Frontal cortex (tissue), 4 donors: Measurements from ENCODE around the gene PRG2. TPM values are rescaled to one million over a fixed set of nuclear protein-coding genes. Genes with fewer than 3 reads are reported as not detected.

Experiments used
- DNase-seq, 2 donors: peaks; one replicate each; pipeline ENCODE4 v3.0.0; 2012; ENCODE audit warnings: low spot score in 2 of 2
- FAIRE-seq: peaks from 2 replicates; lab custom pipeline; 2012; peaks lifted over from hg19 to GRCh38; lab: Jason Lieb, UNC
- total RNA-seq: library from RNA; depleted of rRNA; stranded (reverse); fragments of >200 nt; gene quantifications from one replicate; pipeline ENCODE4 v1.2.3, GENCODE V29; 2014
- donor health status: control.
- donor health status: control.
- donor health status: control.

PRG2 gene
- not detected for total RNA-seq

- FAIRE-seq: no peak
- DNase-seq: no peak
Observed at GRCh38 chr11:57390535-57390934, at the start of gene PRG2. TSS of gene PRG2 (minus strand) at chr11:57390650. CDS start at chr11:57389944, 706 bp downstream.

GRCh38 chr11:57439786-57440185, 49.3 kb upstream of the PRG2 start:
- FAIRE-seq (no peak), DNase-seq (no peak)

DNA sequence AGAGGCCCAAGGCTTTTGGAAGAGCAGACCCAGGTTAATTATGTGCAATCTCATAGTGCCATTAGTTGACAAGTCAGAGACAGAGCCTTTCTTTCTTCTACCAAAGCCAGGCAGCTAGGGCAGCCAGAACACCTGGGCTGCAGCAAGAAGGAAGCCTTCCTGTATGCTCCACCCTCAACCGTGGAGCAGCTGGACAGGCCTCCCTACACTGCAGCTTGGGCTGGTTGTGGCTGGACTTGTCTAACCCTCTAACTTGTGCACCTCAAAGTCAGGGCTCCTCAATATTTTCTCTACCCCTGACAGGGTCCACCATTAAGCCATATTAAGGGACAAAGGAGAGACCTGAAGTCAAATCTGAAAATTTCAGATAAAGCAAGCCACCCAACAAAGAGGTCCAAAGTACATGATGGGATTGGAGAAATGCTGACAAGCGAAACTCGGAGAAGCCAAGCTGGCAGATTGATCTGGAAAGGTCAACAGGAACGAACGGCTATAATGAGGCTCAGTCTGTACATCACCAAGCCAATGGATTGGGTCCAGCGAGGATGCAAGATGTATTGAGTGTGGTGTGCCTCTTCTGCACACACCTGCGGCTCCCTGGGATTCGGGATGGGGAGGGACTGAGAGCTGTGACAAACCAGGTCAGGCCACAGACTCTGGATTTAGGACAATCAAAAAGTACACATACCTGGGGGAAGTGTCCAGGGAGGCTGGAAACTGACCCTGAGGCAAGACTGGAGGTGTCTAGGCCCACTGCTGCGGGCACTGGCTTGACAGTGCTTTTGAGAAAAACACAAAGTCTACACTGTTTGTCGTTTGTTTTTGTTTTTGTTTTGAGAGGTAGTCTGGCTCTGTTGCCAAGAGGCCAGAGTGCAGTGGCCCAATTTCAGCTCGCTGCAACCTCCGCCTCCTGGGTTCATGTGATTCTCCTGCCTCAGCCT, 48.2 kb upstream of the PRG2 start:
- DNase-seq: no peak
- no peak for FAIRE-seq

DNA sequence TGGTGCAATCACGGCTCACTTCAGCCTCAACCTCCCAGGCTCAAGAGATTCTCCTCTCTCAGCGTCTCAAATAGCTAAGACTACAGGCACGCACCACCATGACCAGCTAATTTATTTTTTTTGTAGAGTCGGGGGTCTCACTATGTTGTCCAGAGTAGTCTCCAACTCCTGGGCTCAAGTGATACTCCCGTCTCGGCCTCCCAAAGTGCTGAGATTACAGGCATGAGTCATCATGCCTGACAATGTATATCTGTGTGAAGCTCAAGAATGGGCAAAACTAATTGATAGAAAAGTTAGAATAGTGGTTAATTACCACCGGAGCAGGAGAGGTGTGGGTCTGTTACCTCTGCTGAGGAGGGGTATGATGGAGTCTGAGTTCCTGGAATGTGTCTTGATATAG, 45.6 kb upstream of the PRG2 start:
- FAIRE-seq (no peak), DNase-seq (no peak)

DNA sequence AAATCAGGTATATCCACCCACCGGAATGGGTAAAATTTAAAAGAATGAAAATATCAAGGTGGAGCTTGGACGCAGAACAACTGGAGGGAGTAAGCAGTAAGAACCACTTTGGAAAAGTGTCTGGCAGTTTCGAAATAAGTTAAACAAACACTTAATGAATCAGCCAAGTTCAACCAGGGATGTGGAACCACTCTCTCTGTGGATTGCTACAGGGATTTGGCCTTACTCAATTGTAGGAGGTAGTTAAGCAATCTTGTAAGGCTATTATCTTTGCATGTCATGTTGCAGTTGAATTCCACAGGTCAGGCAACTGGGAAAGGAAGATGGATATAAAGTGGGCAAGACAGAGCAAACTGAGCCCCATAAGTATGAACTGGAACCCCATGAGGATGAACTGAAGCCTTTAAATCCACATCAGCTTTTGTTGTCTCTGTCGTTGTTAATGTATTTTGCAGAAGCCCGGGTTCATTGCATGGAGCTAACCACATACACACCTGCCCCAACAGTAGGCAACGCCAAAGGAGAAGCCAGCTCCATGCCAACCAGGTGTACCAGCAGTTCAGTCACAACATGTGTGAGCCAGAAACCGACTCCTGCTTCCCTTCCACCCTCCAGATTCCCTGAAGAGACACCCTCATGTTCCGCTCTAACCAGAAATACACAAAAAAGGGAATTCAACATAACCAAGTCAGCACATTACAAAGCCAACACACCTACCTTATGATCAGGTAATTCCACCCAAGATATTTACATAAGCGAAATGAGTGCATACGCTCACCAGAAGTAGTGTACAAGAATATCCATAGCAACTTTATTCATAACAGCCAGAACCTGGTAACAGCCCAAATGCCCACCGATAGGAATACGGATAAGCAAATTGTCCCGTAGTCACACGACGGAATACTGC, 44.4 kb upstream of the PRG2 start:
- FAIRE-seq (no peak), DNase-seq (no peak)

DNA sequence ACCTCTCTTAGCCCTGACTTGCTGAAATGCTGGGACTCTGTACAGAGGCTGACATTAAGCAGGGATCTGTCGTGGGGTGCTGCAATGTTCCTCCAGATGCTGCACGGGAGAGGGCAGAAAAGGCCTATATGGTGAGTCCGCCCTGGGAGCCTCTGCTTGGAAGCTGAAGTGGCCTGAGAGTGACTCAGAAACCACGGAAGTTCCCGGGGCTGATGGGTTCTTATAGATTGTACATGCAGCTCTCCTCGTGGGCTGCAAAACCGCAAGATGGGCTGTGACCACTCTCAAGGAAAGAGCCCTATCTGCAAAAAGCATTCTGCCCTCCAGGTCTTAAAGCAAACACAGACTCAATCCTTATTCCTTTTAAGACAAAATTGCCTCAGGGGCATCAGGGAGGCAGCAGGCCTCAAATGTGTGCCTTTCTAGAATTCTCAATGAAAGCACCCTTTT, 42.3 kb upstream of the PRG2 start:
- no peak for FAIRE-seq

DNA sequence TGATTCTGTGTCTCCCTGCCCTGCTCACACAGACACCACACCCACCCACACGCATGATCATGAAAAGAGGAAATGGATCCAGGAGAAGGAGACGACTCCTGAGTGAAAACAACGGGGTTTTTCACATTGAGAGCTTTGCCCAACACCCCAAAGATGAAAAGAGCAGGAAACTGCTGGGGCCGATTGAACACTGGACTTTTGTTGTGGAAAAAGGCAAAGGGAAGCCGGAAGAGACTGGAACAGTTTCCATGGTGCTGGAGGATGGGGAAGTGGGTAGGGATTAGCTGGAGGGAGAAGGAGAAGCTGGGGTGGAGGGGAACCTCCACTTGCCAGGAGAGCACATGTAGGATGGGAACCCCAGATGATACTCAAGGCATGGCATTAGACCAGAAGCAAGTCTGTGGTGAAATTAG, 41.7 kb upstream of the PRG2 start:
- DNase-seq: no peak

More for the DNA sequence above, 42.3 kb upstream of the PRG2 start:
- no peak for DNase-seq

DNA sequence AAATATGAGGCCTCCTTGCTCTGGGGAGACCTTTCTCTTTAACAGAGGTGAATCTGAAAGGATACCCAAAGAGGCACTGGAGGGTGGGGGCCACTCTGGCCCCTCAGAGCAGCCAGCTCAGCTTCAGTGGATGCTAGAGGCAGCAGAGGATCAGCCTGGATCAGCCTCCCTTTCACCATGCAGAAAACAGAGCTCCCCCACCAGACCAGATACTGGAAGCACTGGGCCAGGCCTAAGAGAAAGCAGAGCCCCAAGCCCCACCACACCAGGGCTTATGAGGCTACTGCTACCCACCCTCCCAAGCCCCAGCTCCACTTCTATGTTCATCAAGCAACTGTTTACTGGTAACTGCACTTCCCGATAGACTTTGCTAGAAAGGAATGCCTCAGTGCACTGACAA, 40.5 kb upstream of the PRG2 start:
- FAIRE-seq: no peak

More for the DNA sequence above, 41.7 kb upstream of the PRG2 start:
- no peak for FAIRE-seq

GRCh38 chr11:57429946-57430345, 39.5 kb upstream of the PRG2 start:
- DNase-seq: no peak
- FAIRE-seq: no peak

More for the DNA sequence above, 40.5 kb upstream of the PRG2 start:
- no peak for DNase-seq

DNA sequence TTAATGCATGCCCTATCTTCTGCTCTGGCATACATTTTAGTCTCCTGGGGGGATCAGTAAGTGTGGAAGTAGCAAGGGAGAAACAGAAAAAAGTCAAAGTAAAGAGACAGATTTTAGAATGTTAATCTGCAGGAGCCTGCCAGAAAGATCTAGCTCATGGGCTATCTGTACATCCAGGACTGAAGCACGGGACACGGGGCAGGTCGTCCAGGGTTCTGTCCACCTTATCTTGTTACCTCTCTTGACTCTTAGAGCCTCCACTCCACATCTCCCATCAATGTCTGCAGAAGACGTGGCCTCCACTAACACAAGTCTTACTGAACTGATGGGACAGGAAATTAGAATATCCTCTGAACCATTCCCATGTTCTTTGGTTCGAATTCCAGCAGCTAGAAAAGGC, 38.2 kb upstream of the PRG2 start:
- DNase-seq (no peak), FAIRE-seq (no peak)

GRCh38 chr11:57427727-57428082, 37.3 kb upstream of the PRG2 start:
- FAIRE-seq (no peak), DNase-seq (no peak)

- FAIRE-seq (no peak), DNase-seq (peak in 1 of 2 donors; percentile 29)
Observed at GRCh38 chr11:57426929-57427726, 36.7 kb upstream of the PRG2 start, which contains the start of gene SLC43A3. TSS of gene SLC43A3 (minus strand) at chr11:57427121. CDS start at chr11:57426172, 949 bp downstream.

DNA sequence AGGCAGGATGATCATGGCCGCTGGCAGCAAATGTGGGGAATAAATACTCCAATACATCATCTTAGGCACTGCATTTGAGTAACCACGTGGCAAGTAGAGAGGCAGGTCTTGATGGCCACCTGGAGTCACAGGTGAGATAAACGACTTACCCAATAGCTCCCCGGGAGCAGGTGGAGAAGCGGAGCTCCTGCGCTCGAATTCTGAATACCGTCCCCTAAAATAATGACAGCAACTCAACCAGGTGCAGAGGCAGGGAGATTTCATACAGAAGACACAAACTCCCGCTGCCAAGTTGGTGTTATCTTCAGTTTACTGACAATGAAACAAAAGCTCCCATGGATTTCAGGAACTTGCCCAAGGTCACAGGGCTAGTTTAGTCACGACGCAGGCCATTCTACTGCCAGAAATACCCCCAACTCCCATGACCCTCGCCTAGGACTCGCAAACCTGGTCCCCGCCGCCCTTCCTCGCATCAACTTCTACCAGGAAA, 36.0 kb upstream of the PRG2 start:
- FAIRE-seq (no peak), DNase-seq (no peak)

- DNase-seq (no peak), FAIRE-seq (no peak)
Observed at GRCh38 chr11:57425565-57426438, 35.4 kb upstream of the PRG2 start.

DNA sequence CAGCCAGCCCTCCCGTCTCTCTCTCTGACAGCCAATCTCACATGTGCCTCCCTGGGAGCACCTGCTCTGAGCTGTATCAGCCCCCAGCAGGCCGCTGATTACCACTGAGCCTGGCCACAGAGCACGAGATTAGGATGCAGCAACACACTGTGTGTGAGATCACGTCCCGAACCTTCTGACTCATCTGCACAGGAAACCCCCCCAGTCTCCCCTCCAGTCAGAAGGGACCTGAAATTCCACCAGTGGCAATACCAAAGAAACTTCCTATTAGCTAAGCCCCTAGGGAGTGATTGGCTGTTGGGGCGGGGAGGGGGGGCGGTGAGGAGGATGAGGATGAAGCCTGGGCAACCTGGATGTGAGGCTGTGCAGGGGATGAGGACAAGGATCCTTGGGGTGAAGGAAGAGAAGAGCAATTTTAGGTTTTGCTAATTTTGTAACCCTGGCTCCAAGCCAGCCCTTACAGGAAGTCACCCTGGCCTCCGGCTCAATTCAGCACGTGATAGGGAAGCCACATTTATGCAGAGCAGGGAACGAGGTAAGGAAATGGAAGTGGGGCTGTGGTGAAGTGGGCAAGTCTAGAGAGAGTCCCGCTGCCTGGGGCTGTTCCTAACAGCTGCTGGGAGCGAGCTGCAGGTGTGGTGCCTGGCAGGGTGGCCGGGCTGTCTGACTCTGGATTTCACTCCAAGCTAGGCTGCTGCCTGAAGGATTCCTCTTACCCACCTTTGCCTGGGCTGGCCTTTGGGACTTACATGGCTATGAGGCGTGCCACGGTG, 34.5 kb upstream of the PRG2 start:
- FAIRE-seq (no peak), DNase-seq (peak in 1 of 2 donors; percentile 41)

DNA sequence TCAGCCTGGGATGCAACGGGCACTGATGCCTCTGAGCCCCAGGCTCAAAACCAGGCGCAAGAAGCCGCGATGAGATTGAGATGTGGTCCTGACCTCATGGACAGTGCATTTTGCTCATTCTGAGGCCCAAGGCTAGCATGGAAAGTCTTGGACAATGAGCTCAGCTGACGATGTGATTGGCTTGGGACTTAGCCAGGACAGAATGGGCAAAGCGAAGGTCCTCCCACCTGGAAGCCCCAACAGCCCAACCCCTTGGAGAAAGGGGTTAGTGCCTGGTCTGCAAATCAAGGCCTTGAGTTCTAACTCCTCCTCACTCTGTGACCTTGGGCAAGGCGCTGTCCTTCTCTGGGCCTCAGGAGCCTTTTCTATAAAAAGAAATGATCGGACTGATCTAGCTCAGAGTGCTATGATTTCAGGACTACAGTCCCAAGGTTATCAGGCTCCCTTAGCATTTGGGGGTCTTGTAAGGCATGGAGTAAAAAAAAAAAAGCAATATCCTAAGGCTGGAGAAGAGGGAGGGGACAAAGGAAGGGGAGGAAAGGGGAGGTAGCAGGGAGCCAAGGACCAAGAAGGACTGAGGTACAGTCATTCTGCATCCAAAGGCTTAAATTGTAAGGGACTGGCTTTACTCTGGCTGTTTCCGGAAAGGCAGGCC, 33.8 kb upstream of the PRG2 start:
- no peak for DNase-seq
- FAIRE-seq: no peak

DNA sequence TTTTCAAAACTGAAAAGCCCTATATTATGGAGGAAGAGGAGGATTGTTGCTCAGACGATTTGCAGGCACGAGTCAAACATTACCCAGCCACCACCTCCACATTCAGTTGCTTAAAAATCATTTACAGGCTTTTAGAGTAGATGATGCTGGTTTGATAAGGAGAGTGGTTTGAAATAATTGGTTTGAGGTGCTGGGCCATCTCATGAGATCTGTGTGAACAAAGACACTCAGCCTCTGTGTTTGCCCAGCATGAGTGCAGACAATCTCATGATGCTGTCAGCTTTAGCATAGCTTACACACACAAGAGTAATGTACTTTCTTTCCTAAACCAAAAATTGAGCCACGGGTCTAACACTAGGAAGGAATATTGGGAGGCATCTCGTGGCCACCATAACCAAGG, 32.2 kb upstream of the PRG2 start:
- DNase-seq: no peak
- no peak for FAIRE-seq
